ENCODE results near the gene PKD2L1.

Gene PKD2L1

GRCh38 chr10:100319707-100320402, 10.2 kb downstream of the PKD2L1 start:
- TF ChIP-seq CTCF (IDR thresholded peaks at IDR 0.05; ENCODE audit: low read depth, low read length, missing control alignments), result no peak
- Histone ChIP-seq H3K27me3 (replicated peaks) (no peaks in the 10 kb centered on the region), H3K27ac (no peak overlapping the region), H3K36me3 (replicated peaks) (no peaks in the 10 kb centered on the region), H3K4me3 (ENCODE audit: low read depth, low read length) (no peak overlapping the region)
- no peak for DNase-seq
- in situ Hi-C loops (cut with HindIII; ENCODE audit: low pct_ligation_motif_present, low sequenced_read_pairs), result no loop called here

GRCh38 chr10:100318207-100318606, 11.8 kb downstream of the PKD2L1 start:
- Histone ChIP-seq H3K27ac (no peak overlapping the region), H3K4me3 (ENCODE audit: low read depth, low read length) (no peak overlapping the region), H3K36me3 (replicated peaks) (no peaks in the 10 kb centered on the region), H3K27me3 (replicated peaks) (peaks cover 3% of the 10 kb centered on the region)
- DNase-seq, result no peak
- TF ChIP-seq CTCF (IDR thresholded peaks at IDR 0.05; ENCODE audit: low read depth, low read length, missing control alignments), result no peak
- in situ Hi-C loops (cut with HindIII; ENCODE audit: low pct_ligation_motif_present, low sequenced_read_pairs), result no loop called here

GRCh38 chr10:100315615-100316014, 14.4 kb downstream of the PKD2L1 start:
- DNase-seq, result no peak
- TF ChIP-seq CTCF (IDR thresholded peaks at IDR 0.05; ENCODE audit: low read depth, low read length, missing control alignments), result no peak
- H3K36me3 ChIP-seq (replicated peaks), result no peaks in the 10 kb centered on the region
- peaks cover 12% of the 10 kb centered on the region for H3K27me3 ChIP-seq (replicated peaks)
- in situ Hi-C loops (cut with HindIII; ENCODE audit: low pct_ligation_motif_present, low sequenced_read_pairs), result no loop called here
- H3K27ac ChIP-seq, result no peak overlapping the region
- H3K4me3 ChIP-seq (ENCODE audit: low read depth, low read length), result no peak overlapping the region

GRCh38 chr10:100311298-100311697, 18.7 kb downstream of the PKD2L1 start:
- Histone ChIP-seq H3K27me3 (replicated peaks) (peaks cover 12% of the 10 kb centered on the region), H3K27ac (no peak overlapping the region), H3K4me3 (ENCODE audit: low read depth, low read length) (no peak overlapping the region), H3K36me3 (replicated peaks) (no peaks in the 10 kb centered on the region)
- DNase-seq, result no peak
- in situ Hi-C loops (cut with HindIII; ENCODE audit: low pct_ligation_motif_present, low sequenced_read_pairs), result no loop called here
- no peak for TF ChIP-seq CTCF (IDR thresholded peaks at IDR 0.05; ENCODE audit: low read depth, low read length, missing control alignments)

- DNase-seq, result peak; percentile 52
- no peak for TF ChIP-seq CTCF (IDR thresholded peaks at IDR 0.05; ENCODE audit: low read depth, low read length, missing control alignments)
- Histone ChIP-seq H3K27ac (no peak overlapping the region), H3K27me3 (replicated peaks) (peaks cover 8% of the 10 kb centered on the region), H3K36me3 (replicated peaks) (no peaks in the 10 kb centered on the region), H3K4me3 (ENCODE audit: low read depth, low read length) (no peak overlapping the region)
- in situ Hi-C loops (cut with HindIII; ENCODE audit: low pct_ligation_motif_present, low sequenced_read_pairs), result no loop called here
Measured at GRCh38 chr10:100307684-100308083, 22.3 kb downstream of the PKD2L1 start.

- Histone ChIP-seq H3K4me3 (ENCODE audit: low read depth, low read length) (no peak overlapping the region), H3K27me3 (replicated peaks) (peaks cover 5% of the 10 kb centered on the region), H3K27ac (no peak overlapping the region), H3K36me3 (replicated peaks) (no peaks in the 10 kb centered on the region)
- in situ Hi-C loops (cut with HindIII; ENCODE audit: low pct_ligation_motif_present, low sequenced_read_pairs), result no loop called here
- no peak for DNase-seq
- TF ChIP-seq CTCF (IDR thresholded peaks at IDR 0.05; ENCODE audit: low read depth, low read length, missing control alignments), result no peak
Measured at GRCh38 chr10:100306861-100307260, 23.2 kb downstream of the PKD2L1 start.

Data from brain microvascular endothelial cell (primary cell).